Subcutaneous abdominal adipose tissue (tissue), 5 donors: Measurements from ENCODE around the gene CYGB.
"Not testable (repeated sequence)": the region's sequence is repeated elsewhere in the genome, so short reads cannot be mapped to it uniquely, and the experiment has no call there.

Experiments used
- H3K27ac ChIP-seq: one replicate; pipeline ENCODE4 v1.7.0; 2013; ENCODE audit warnings: low read depth, mild to moderate bottlenecking, inconsistent platforms, low read length, moderate library complexity
- H3K27me3 ChIP-seq, 5 donors: one replicate each; pipeline ENCODE4 v1.7.0; 2013; ENCODE audit warnings: low read length in 5 of 5, inconsistent platforms in 1 of 5; ENCODE audit not compliant: control insufficient read depth in 5 of 5, insufficient read depth in 4 of 5
- H3K36me3 ChIP-seq, 5 donors: one replicate each; pipeline ENCODE4 v1.7.0; 2013; ENCODE audit warnings: low read length in 5 of 5; ENCODE audit not compliant: control insufficient read depth in 5 of 5, insufficient read depth in 5 of 5
- H3K4me1 ChIP-seq, 5 donors: one replicate each; pipeline ENCODE4 v1.7.0; 2013; ENCODE audit warnings: low read length in 5 of 5, mild to moderate bottlenecking in 3 of 5, moderate library complexity in 1 of 5; ENCODE audit not compliant: control insufficient read depth in 5 of 5, insufficient read depth in 5 of 5
- H3K4me3 ChIP-seq, 5 donors: one replicate each; pipeline ENCODE4 v1.7.0; 2013; ENCODE audit warnings: low read length in 5 of 5, low read depth in 1 of 5
- H3K9ac ChIP-seq, 5 donors: one replicate each; pipeline ENCODE4 v1.7.0; 2013; ENCODE audit warnings: low read length in 5 of 5, mild to moderate bottlenecking in 4 of 5, moderate library complexity in 3 of 5
- H3K9me3 ChIP-seq, 5 donors: one replicate each; pipeline ENCODE4 v1.7.0; 2013; ENCODE audit warnings: low read length in 5 of 5; ENCODE audit not compliant: control insufficient read depth in 5 of 5
- donor health status: healthy.
- donor health status: healthy.
- donor health status: healthy.
- donor health status: healthy.
- donor health status: healthy.

The CYGB gene

GRCh38 chr17:76525513-76525833 lies 12.0 kb downstream of the CYGB start:
- not testable (repeated sequence) for H3K27ac ChIP-seq, H3K36me3 ChIP-seq, H3K9me3 ChIP-seq, H3K4me3 ChIP-seq, H3K9ac ChIP-seq
- Histone ChIP-seq H3K4me1 (peaks cover 24 to 54% (median 52%) of the 10 kb centered on the region in 5 donors), H3K27me3 (peaks cover 0 to 14% (median 0%) of the 10 kb centered on the region in 5 donors)

GRCh38 chr17:76524598-76525512 lies 12.7 kb downstream of the CYGB start:
- H3K27ac ChIP-seq, result no peak overlapping the region
- H3K9me3 ChIP-seq, result no peaks in the 10 kb centered on the region
- H3K4me1 ChIP-seq, result peaks cover 18 to 48% (median 46%) of the 10 kb centered on the region in 5 donors
- H3K27me3 ChIP-seq, result peaks cover 0 to 12% (median under 1%) of the 10 kb centered on the region in 5 donors
- peak overlapping the region in 1 of 5 donors; percentile 9 for H3K4me3 ChIP-seq
- H3K9ac ChIP-seq, result no peak overlapping the region
- H3K36me3 ChIP-seq, result no peaks in the 10 kb centered on the region

GRCh38 chr17:76523084-76524037 lies 14.1 kb downstream of the CYGB start:
- Histone ChIP-seq H3K9me3 (no peaks in the 10 kb centered on the region), H3K36me3 (no peaks in the 10 kb centered on the region), H3K9ac (no peak overlapping the region), H3K4me1 (peaks cover 7 to 33% (median 31%) of the 10 kb centered on the region in 5 donors), H3K27me3 (peaks cover 0 to 13% (median 4%) of the 10 kb centered on the region in 5 donors), H3K4me3 (no peak overlapping the region), H3K27ac (no peak overlapping the region)

GRCh38 chr17:76521683-76522082 lies 15.8 kb downstream of the CYGB start:
- H3K9ac ChIP-seq, H3K27ac ChIP-seq, H3K36me3 ChIP-seq, H3K9me3 ChIP-seq, H3K4me3 ChIP-seq: not testable (repeated sequence)
- Histone ChIP-seq H3K4me1 (peaks cover 6 to 18% (median 18%) of the 10 kb centered on the region in 5 donors), H3K27me3 (peaks cover 0 to 13% (median 4%) of the 10 kb centered on the region in 5 donors)

GRCh38 chr17:76521262-76521661 lies 16.2 kb downstream of the CYGB start:
- no peak overlapping the region for H3K9ac ChIP-seq
- no peak overlapping the region for H3K27ac ChIP-seq
- peaks cover 0 to 13% (median 4%) of the 10 kb centered on the region in 5 donors for H3K27me3 ChIP-seq
- H3K4me1 ChIP-seq, result peaks cover 6 to 19% (median 18%) of the 10 kb centered on the region in 5 donors
- H3K9me3 ChIP-seq, result no peaks in the 10 kb centered on the region
- H3K4me3 ChIP-seq, result no peak overlapping the region
- no peaks in the 10 kb centered on the region for H3K36me3 ChIP-seq

- no peaks in the 10 kb centered on the region for H3K36me3 ChIP-seq
- H3K9me3 ChIP-seq, result no peaks in the 10 kb centered on the region
- peaks cover 0 to 16% (median 4%) of the 10 kb centered on the region in 5 donors for H3K27me3 ChIP-seq
- H3K4me3 ChIP-seq, result no peak overlapping the region
- H3K27ac ChIP-seq, result no peak overlapping the region
- peaks cover 7 to 24% (median 18%) of the 10 kb centered on the region in 5 donors for H3K4me1 ChIP-seq
- H3K9ac ChIP-seq, result no peak overlapping the region
Observed at GRCh38 chr17:76519048-76519966, 18.2 kb downstream of the CYGB start.

- Histone ChIP-seq H3K27ac (no peak overlapping the region), H3K4me3 (no peak overlapping the region), H3K27me3 (peaks cover 0 to 13% (median 4%) of the 10 kb centered on the region in 5 donors), H3K9me3 (no peaks in the 10 kb centered on the region), H3K9ac (no peak overlapping the region), H3K4me1 (peaks cover 7 to 15% (median 11%) of the 10 kb centered on the region in 5 donors), H3K36me3 (no peaks in the 10 kb centered on the region)
Observed at GRCh38 chr17:76517638-76518038, 19.9 kb downstream of the CYGB start.

- H3K27me3 ChIP-seq, result peaks cover 0 to 9% (median 0%) of the 10 kb centered on the region in 5 donors
- no peaks in the 10 kb centered on the region for H3K36me3 ChIP-seq
- H3K4me1 ChIP-seq, result peaks cover 7 to 32% (median 15%) of the 10 kb centered on the region in 5 donors
- H3K4me3 ChIP-seq, result peak overlapping the region; percentile 29 to 69 (median 42)
- peak overlapping the region in 4 of 5 donors; percentile 1 to 69 (median 16) for H3K9ac ChIP-seq
- peak overlapping the region; percentile 58 for H3K27ac ChIP-seq
- no peaks in the 10 kb centered on the region for H3K9me3 ChIP-seq
Observed at GRCh38 chr17:76515274-76515949, 22.1 kb downstream of the CYGB start.

- not testable (repeated sequence) for H3K27me3 ChIP-seq, H3K9me3 ChIP-seq, H3K4me3 ChIP-seq, H3K36me3 ChIP-seq, H3K27ac ChIP-seq, H3K9ac ChIP-seq
- peaks cover 7 to 32% (median 15%) of the 10 kb centered on the region in 5 donors for H3K4me1 ChIP-seq
Observed at GRCh38 chr17:76514355-76514754, 23.2 kb downstream of the CYGB start.
